DOHH2 (cell line): ENCODE results near the gene PPT2.

Experiments used
- EZH2phosphoT487 ChIP-seq: fragments of 200-600 bp; sonication (generic); IDR thresholded peaks from 2 replicates; pipeline ENCODE4 v1.6.1; 2017; ENCODE audit warnings: borderline replicate concordance, mild to moderate bottlenecking, antibody characterized with exemption, low read length, moderate library complexity, mixed read lengths
- TF ChIP-seq, protein P1 (sequence below): fragments of 200-600 bp; sonication (generic); IDR thresholded peaks from one replicate; pipeline ENCODE4 v1.5.1; 2014; ENCODE audit warnings: antibody characterized with exemption, mild to moderate bottlenecking, low read depth, low read length; ENCODE audit not compliant: poor library complexity, severe bottlenecking

DNA sequence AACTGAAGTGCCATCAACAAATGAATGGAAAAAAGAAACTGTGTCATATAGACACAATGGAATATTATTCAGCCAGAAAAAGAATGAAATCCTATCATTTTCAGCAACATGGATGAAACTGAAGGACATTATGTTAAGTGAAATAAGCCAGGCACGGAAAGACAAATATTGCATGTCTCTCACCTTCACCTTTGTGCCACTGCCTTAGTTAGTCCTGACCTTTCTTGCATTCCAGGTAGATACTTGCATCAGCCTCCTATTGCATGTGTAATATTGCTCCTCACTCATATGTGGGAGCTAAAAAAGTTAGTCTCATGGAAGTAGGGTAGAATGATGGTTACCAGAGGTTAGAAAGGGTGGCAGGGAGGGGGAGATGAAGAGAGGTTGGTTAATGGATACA, 55.1 kb downstream of the PPT2 start:
- TF ChIP-seq, protein P1, sequence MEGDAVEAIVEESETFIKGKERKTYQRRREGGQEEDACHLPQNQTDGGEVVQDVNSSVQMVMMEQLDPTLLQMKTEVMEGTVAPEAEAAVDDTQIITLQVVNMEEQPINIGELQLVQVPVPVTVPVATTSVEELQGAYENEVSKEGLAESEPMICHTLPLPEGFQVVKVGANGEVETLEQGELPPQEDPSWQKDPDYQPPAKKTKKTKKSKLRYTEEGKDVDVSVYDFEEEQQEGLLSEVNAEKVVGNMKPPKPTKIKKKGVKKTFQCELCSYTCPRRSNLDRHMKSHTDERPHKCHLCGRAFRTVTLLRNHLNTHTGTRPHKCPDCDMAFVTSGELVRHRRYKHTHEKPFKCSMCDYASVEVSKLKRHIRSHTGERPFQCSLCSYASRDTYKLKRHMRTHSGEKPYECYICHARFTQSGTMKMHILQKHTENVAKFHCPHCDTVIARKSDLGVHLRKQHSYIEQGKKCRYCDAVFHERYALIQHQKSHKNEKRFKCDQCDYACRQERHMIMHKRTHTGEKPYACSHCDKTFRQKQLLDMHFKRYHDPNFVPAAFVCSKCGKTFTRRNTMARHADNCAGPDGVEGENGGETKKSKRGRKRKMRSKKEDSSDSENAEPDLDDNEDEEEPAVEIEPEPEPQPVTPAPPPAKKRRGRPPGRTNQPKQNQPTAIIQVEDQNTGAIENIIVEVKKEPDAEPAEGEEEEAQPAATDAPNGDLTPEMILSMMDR: no peak
- TF ChIP-seq EZH2phosphoT487: no peak
